OCI-LY3 (cell line): Measurements from ENCODE around the gene SLC18A3.

Experiments
- EZH2phosphoT487 ChIP-seq: fragments of 200-600 bp; shearing (Covaris generic); IDR thresholded peaks from 2 replicates; pipeline ENCODE4 v1.6.1; 2018; ENCODE audit warnings: antibody characterized with exemption, mixed run types, low read depth
- TF ChIP-seq, protein P1 (sequence below): fragments of 200-600, 300-600 bp; sonication (generic); IDR thresholded peaks from 2 replicates; pipeline ENCODE4 v1.5.1; 2014; ENCODE audit warnings: antibody characterized with exemption, low read length, low read depth

DNA sequence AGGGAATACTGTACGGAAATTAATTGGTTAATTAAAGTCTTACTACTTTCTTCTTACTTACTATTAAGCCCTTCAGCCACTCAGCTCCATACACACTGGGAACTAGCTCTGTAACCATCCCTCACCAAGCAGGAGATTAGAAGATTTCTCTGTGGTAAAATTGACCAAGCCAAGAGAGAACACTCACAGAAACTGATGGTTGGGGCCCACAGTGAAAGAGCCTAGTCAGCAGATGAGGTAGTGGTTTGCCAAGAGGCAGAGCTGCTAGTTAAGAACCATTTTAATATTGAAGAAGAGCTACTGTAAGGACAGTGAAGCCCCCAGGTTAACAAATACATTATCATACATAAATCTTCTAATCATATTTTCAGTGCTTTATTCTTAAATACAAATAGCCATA lies 47.5 kb downstream of the SLC18A3 start:
- no peak for TF ChIP-seq EZH2phosphoT487
- TF ChIP-seq, protein P1, sequence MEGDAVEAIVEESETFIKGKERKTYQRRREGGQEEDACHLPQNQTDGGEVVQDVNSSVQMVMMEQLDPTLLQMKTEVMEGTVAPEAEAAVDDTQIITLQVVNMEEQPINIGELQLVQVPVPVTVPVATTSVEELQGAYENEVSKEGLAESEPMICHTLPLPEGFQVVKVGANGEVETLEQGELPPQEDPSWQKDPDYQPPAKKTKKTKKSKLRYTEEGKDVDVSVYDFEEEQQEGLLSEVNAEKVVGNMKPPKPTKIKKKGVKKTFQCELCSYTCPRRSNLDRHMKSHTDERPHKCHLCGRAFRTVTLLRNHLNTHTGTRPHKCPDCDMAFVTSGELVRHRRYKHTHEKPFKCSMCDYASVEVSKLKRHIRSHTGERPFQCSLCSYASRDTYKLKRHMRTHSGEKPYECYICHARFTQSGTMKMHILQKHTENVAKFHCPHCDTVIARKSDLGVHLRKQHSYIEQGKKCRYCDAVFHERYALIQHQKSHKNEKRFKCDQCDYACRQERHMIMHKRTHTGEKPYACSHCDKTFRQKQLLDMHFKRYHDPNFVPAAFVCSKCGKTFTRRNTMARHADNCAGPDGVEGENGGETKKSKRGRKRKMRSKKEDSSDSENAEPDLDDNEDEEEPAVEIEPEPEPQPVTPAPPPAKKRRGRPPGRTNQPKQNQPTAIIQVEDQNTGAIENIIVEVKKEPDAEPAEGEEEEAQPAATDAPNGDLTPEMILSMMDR, result no peak
